NCI-H774 (cell line): ENCODE results near the gene PTPN11.
A peak's percentile ranks its signal among the peaks of the same experiment; 100 is the strongest.
"Not testable (repeated sequence)": the region's sequence is repeated elsewhere in the genome, so short reads cannot be mapped to it uniquely, and the experiment has no call there.

Experiments
- DNase-seq: peaks from one replicate; lab custom pipeline; 2025; lab: John Stamatoyannopoulos, UW

PTPN11 gene

GRCh38 chr12:112448165-112448564, 29.4 kb downstream of the PTPN11 start:
- not testable (repeated sequence) for DNase-seq

- DNase-seq: no peak
These were observed 32.0 kb downstream of the PTPN11 start for GRCh38 chr12:112450725-112451124.

- DNase-seq: no peak
These were observed 37.3 kb downstream of the PTPN11 start for GRCh38 chr12:112456029-112456428.

GRCh38 chr12:112457142-112457541, 38.4 kb downstream of the PTPN11 start:
- not testable (repeated sequence) for DNase-seq

- DNase-seq: no peak
These were observed 39.6 kb downstream of the PTPN11 start for GRCh38 chr12:112458330-112458729.

GRCh38 chr12:112458751-112459150, 40.0 kb downstream of the PTPN11 start:
- no peak for DNase-seq

- no peak for DNase-seq
These were observed 44.7 kb downstream of the PTPN11 start for GRCh38 chr12:112463478-112463877.

- no peak for DNase-seq
These were observed 45.9 kb downstream of the PTPN11 start for GRCh38 chr12:112464605-112465004.

GRCh38 chr12:112466011-112466422, 47.3 kb downstream of the PTPN11 start:
- DNase-seq: peak; percentile 78

GRCh38 chr12:112466835-112467234, 48.1 kb downstream of the PTPN11 start:
- no peak for DNase-seq

GRCh38 chr12:112468046-112468445, 49.3 kb downstream of the PTPN11 start:
- DNase-seq: no peak

GRCh38 chr12:112473056-112473455, 54.3 kb downstream of the PTPN11 start:
- DNase-seq: no peak

- no peak for DNase-seq
These were observed 60.7 kb downstream of the PTPN11 start for GRCh38 chr12:112479413-112479812.

- DNase-seq: no peak
These were observed 62.2 kb downstream of the PTPN11 start for GRCh38 chr12:112480931-112481330.

- no peak for DNase-seq
These were observed 64.0 kb downstream of the PTPN11 start for GRCh38 chr12:112482733-112483132.

GRCh38 chr12:112486361-112486760, 67.6 kb downstream of the PTPN11 start:
- DNase-seq: no peak

- DNase-seq: no peak
These were observed 69.6 kb downstream of the PTPN11 start for GRCh38 chr12:112488257-112488876.

GRCh38 chr12:112489456-112489855, 70.7 kb downstream of the PTPN11 start:
- DNase-seq: no peak

- DNase-seq: no peak
These were observed 77.7 kb downstream of the PTPN11 start for GRCh38 chr12:112496496-112496895.

GRCh38 chr12:112498580-112498979, 79.8 kb downstream of the PTPN11 start:
- DNase-seq: no peak

GRCh38 chr12:112503512-112503911, 84.8 kb downstream of the PTPN11 start:
- DNase-seq: no peak

- DNase-seq: no peak
These were observed 87.9 kb downstream of the PTPN11 start for GRCh38 chr12:112506513-112507166.

GRCh38 chr12:112513471-112513870, 94.7 kb downstream of the PTPN11 start:
- DNase-seq: no peak

GRCh38 chr12:112514456-112514855, 95.7 kb downstream of the PTPN11 start:
- DNase-seq: no peak
